Type B pancreatic cell (in vitro differentiated cells): ENCODE results near the gene CS. TPM values are rescaled to one million over a fixed set of nuclear protein-coding genes. Genes with fewer than 3 reads are reported as not detected.
A peak's percentile ranks its signal among the peaks of the same experiment; 100 is the strongest.

ENCODE experiments used
- DNase-seq: peaks from one replicate; pipeline ENCODE4 v3.0.0; 2021; ENCODE audit warnings: mixed read lengths; ENCODE audit not compliant: unreplicated experiment; ENCODE audit errors: extremely low spot score
- H3K27ac Mint-ChIP-seq: 2 replicates; pipeline ENCODE4 v1.8.0; 2021; ENCODE audit warnings: mild to moderate bottlenecking, mixed read lengths
- H3K27me3 Mint-ChIP-seq: 2 replicates; pipeline ENCODE4 v1.8.0; 2021; ENCODE audit warnings: mixed read lengths
- H3K36me3 Mint-ChIP-seq: 2 replicates; pipeline ENCODE4 v1.8.0; 2021; ENCODE audit warnings: mixed read lengths
- H3K4me1 Mint-ChIP-seq: one replicate; pipeline ENCODE4 v1.8.0; 2021; ENCODE audit warnings: mixed read lengths; ENCODE audit not compliant: unreplicated experiment
- H3K4me3 Mint-ChIP-seq: 2 replicates; pipeline ENCODE4 v1.8.0; 2021; ENCODE audit warnings: mild to moderate bottlenecking, mixed read lengths
- H3K9me3 Mint-ChIP-seq: 2 replicates; pipeline ENCODE4 v1.8.0; 2021; ENCODE audit warnings: mixed read lengths
- CTCF ChIP-seq: fragments of 200-600 bp; sonication (generic); conservative IDR thresholded peaks from 2 replicates; pipeline ENCODE4 v1.5.0; 2021; ENCODE audit warnings: antibody characterized with exemption, mild to moderate bottlenecking
- total RNA-seq: library from RNA; stranded (reverse); gene quantifications from 2 replicates; pipeline ENCODE4 v1.2.1, GENCODE V29; 2021; ENCODE audit warnings: low replicate concordance

The CS gene
- total RNA-seq, 1 donor from 2014 or later, result 278 TPM

GRCh38 chr12:56222531-56222895 is 77.6 kb downstream of the CS start:
- peak; percentile 1 for TF ChIP-seq CTCF
- no peaks in the 10 kb centered on the region for H3K9me3 Mint-ChIP-seq
- H3K36me3 Mint-ChIP-seq, result no peaks in the 10 kb centered on the region
- DNase-seq, result no peak
- no peaks in the 10 kb centered on the region for H3K27me3 Mint-ChIP-seq
- H3K27ac Mint-ChIP-seq, result peak overlapping the region; percentile 99
- H3K4me1 Mint-ChIP-seq, result peaks cover 36% of the 10 kb centered on the region
- H3K4me3 Mint-ChIP-seq, result peak overlapping the region; percentile 99

- peak; percentile 95 for DNase-seq
- no peaks in the 10 kb centered on the region for H3K36me3 Mint-ChIP-seq
- H3K27ac Mint-ChIP-seq, result peak within 1 kb of the TSS; percentile 99
- peak; percentile 33 for TF ChIP-seq CTCF
- peaks cover 36% of the 10 kb centered on the region for H3K4me1 Mint-ChIP-seq
- H3K4me3 Mint-ChIP-seq, result peak within 1 kb of the TSS; percentile 99
- H3K27me3 Mint-ChIP-seq, result no peaks in the 10 kb centered on the region
- H3K9me3 Mint-ChIP-seq, result no peaks in the 10 kb centered on the region
Measured at GRCh38 chr12:56221757-56222530, 78.2 kb downstream of the CS start, which contains the start of gene RNF41. Gene RNF41, minus strand, starts transcription at chr12:56221922. Its CDS starts 7,875 bp downstream, at chr12:56214047.

Other genes with a start within 250 kb of the CS start
- 76.5 and 176 TPM in 2 replicates for gene ERBB3, start 220.2 kb downstream of the CS start, total RNA-seq
- 115 and 141 TPM in 2 replicates for gene PA2G4, start 195.8 kb downstream of the CS start, total RNA-seq
- 4,566 and 4,714 TPM in 2 replicates for gene RPL41, start 183.7 kb downstream of the CS start, total RNA-seq
- gene ZC3H10, start 182.1 kb downstream of the CS start, total RNA-seq, result 11.6 and 12.1 TPM in 2 replicates
- 81.4 and 96.3 TPM in 2 replicates for gene ESYT1, start 172.1 kb downstream of the CS start, total RNA-seq
- gene MYL6B, start 147.7 kb downstream of the CS start, total RNA-seq, result 66.2 and 161 TPM in 2 replicates
- 1,223 and 1,943 TPM in 2 replicates for gene MYL6, start 142.0 kb downstream of the CS start, total RNA-seq
- 92.8 and 147 TPM in 2 replicates for gene SMARCC2, start 110.8 kb downstream of the CS start, total RNA-seq
- 33.7 and 37.7 TPM in 2 replicates for gene RNF41, start 78.4 kb downstream of the CS start, total RNA-seq
- gene NABP2, start 76.0 kb downstream of the CS start, total RNA-seq, result 37.5 and 40.0 TPM in 2 replicates
- 23.0 and 37.7 TPM in 2 replicates for gene SLC39A5, start 70.3 kb downstream of the CS start, total RNA-seq
- 52.9 and 56.1 TPM in 2 replicates for gene ANKRD52, start 41.9 kb downstream of the CS start, total RNA-seq
- gene COQ10A, start 33.4 kb downstream of the CS start, total RNA-seq, result 21.3 and 26.4 TPM in 2 replicates
- 194 and 217 TPM in 2 replicates for gene CNPY2, start 15.7 kb upstream of the CS start, total RNA-seq
- gene PAN2, start 33.7 kb upstream of the CS start, total RNA-seq, result 58.3 and 77.5 TPM in 2 replicates
- gene IL23A, start 38.6 kb upstream of the CS start, total RNA-seq, result 0.48 and 1.3 TPM in 2 replicates
- gene STAT2, start 59.8 kb upstream of the CS start, total RNA-seq, result 132 and 139 TPM in 2 replicates
- gene APOF, start 62.5 kb upstream of the CS start, total RNA-seq, result not detected in 2 replicates
- 23.0 and 57.4 TPM in 2 replicates for gene TIMELESS, start 149.1 kb upstream of the CS start, total RNA-seq
- not detected in 2 replicates for gene MIP, start 154.3 kb upstream of the CS start, total RNA-seq
- gene SPRYD4, start 168.2 kb upstream of the CS start, total RNA-seq, result 3.7 and 4.8 TPM in 2 replicates
- 6.7 and 7.0 TPM in 2 replicates for gene GLS2, start 187.8 kb upstream of the CS start, total RNA-seq
- gene RBMS2, start 221.5 kb upstream of the CS start, total RNA-seq, result 42.7 and 45.9 TPM in 2 replicates